Measurements from ENCODE around the gene PRSS48. TPM values are rescaled to one million over a fixed set of nuclear protein-coding genes. Genes with fewer than 3 reads are reported as not detected.

Gene PRSS48
- polyA plus RNA-seq, 2 of the 4 experiments (the other 2 are of a cell fraction), result not detected

GRCh38 chr4:151304226-151304625 is 27.3 kb downstream of the PRSS48 start:
- no peak overlapping the region for H3K27ac ChIP-seq
- FAIRE-seq, result no peak

GRCh38 chr4:151304755-151305154 is 27.8 kb downstream of the PRSS48 start:
- peak; percentile 66 to 69; a peak in 5 of 6 replicates for ATAC-seq

More at GRCh38 chr4:151304226-151304625, 27.3 kb downstream of the PRSS48 start:
- POLR2A ChIA-PET, result no interaction called here
- DNase-seq (ENCODE audit: low read depth in 1 of 2, low spot score in 1 of 2) (no peak), ATAC-seq (no peak)
- CTCF ChIA-PET, result interaction anchor here (1.1 kb wide), 1 partner anchor 67 kb away, joined by 3 read pairs; no protein-coding TSS in a partner anchor
- H3K4me3 ChIP-seq, result no peak overlapping the region
- H3K4me1 ChIP-seq, result peaks cover 12% of the 10 kb centered on the region; the same call in 1 of the 3 replicates
- no peaks in the 10 kb centered on the region for H3K9me3 ChIP-seq
- H3K4me2 ChIP-seq, result no peak overlapping the region
- no peak for TF ChIP-seq EHMT2 (IDR thresholded peaks at IDR 0.05; ENCODE audit: low read depth)
- TF ChIP-seq ZNF302 (CRISPR knock-in tag; IDR thresholded peaks at IDR 0.05), result no peak
- no peak for TF ChIP-seq JUN (IDR thresholded peaks at IDR 0.05)
- no peak for TF ChIP-seq RAD21 (conservative IDR thresholded peaks at IDR 0.05 in 1 of 2, IDR thresholded peaks at IDR 0.05 in 1 of 2)
- TF ChIP-seq NPAS2 (CRISPR knock-in tag; IDR thresholded peaks at IDR 0.05; ENCODE audit: borderline replicate concordance), result no peak
- TF ChIP-seq ESRRA (IDR thresholded peaks at IDR 0.05; ENCODE audit: borderline replicate concordance, low read length), result no peak
- TF ChIP-seq CEBPB (IDR thresholded peaks at IDR 0.05), result no peak
- no peak for TF ChIP-seq RNF2 (IDR thresholded peaks at IDR 0.05; ENCODE audit: borderline replicate concordance, low read depth)

GRCh38 chr4:151310124-151310728 is 33.3 kb downstream of the PRSS48 start:
- FAIRE-seq, result no peak
- TF ChIP-seq EHMT2 (IDR thresholded peaks at IDR 0.05; ENCODE audit: low read depth), result no peak
- TF ChIP-seq E2F6 (IDR thresholded peaks at IDR 0.05; ENCODE audit: borderline replicate concordance, low read depth), result no peak
- TF ChIP-seq JUN (IDR thresholded peaks at IDR 0.05), result no peak
- no peak for TF ChIP-seq NPAS2 (CRISPR knock-in tag; IDR thresholded peaks at IDR 0.05; ENCODE audit: borderline replicate concordance)
- TF ChIP-seq HOXB5 (CRISPR knock-in tag; IDR thresholded peaks at IDR 0.05), result no peak
- no peak for TF ChIP-seq MAZ (IDR thresholded peaks at IDR 0.05; ENCODE audit: borderline replicate concordance, low read depth, low read length)
- no peak for TF ChIP-seq REST (IDR thresholded peaks at IDR 0.05)
- TF ChIP-seq TFCP2L1 (CRISPR knock-in tag; IDR thresholded peaks at IDR 0.05), result no peak
- TF ChIP-seq SREBF2 (IDR thresholded peaks at IDR 0.05), result no peak
- no peak overlapping the region for H3K27ac ChIP-seq
- H3K4me1 ChIP-seq, result peaks cover 19% of the 10 kb centered on the region
- no peak overlapping the region for H3K4me2 ChIP-seq
- H3K9me3 ChIP-seq, result no peaks in the 10 kb centered on the region
- DNase-seq (ENCODE audit: low read depth in 1 of 2, low spot score in 1 of 2), result no peak
- no peak for ATAC-seq
- CTCF ChIA-PET, result no interaction called here
- POLR2A ChIA-PET, result no interaction called here
- WGBS (ENCODE audit: missing lambda C conversion rate), result 91% methylated on average over 5 of the region's 5 CpGs
- no peak overlapping the region for H3K4me3 ChIP-seq

More at GRCh38 chr4:151304755-151305154, 27.8 kb downstream of the PRSS48 start:
- peaks cover 12% of the 10 kb centered on the region; the same call in 1 of the 3 replicates for H3K4me1 ChIP-seq
- CTCF ChIA-PET, result interaction anchor here (1.1 kb wide), 1 partner anchor 68 kb away, joined by 3 read pairs; no protein-coding TSS in a partner anchor
- no peak overlapping the region for H3K27ac ChIP-seq
- FAIRE-seq, result no peak
- no peaks in the 10 kb centered on the region for H3K9me3 ChIP-seq
- POLR2A ChIA-PET, result no interaction called here
- peak in 1 of 2 experiments; percentile 14 for DNase-seq (ENCODE audit: low read depth in 1 of 2, low spot score in 1 of 2)
- no peak for TF ChIP-seq GATA3 (IDR thresholded peaks at IDR 0.05; ENCODE audit: borderline replicate concordance)
- no peak for TF ChIP-seq BHLHE40 (IDR thresholded peaks at IDR 0.05; ENCODE audit: low read depth, low read length)
- TF ChIP-seq RAD21 (conservative IDR thresholded peaks at IDR 0.05 in 1 of 2, IDR thresholded peaks at IDR 0.05 in 1 of 2), result no peak
- no peak for TF ChIP-seq ATOH8 (CRISPR knock-in tag; IDR thresholded peaks at IDR 0.05; ENCODE audit: low read depth)
- TF ChIP-seq USF2 (IDR thresholded peaks at IDR 0.05), result no peak
- TF ChIP-seq RNF2 (IDR thresholded peaks at IDR 0.05; ENCODE audit: borderline replicate concordance, low read depth), result no peak
- no peak for TF ChIP-seq MAFK (IDR thresholded peaks at IDR 0.05; ENCODE audit: partially characterized antibody)
- TF ChIP-seq JUN (IDR thresholded peaks at IDR 0.05), result no peak
- TF ChIP-seq E2F6 (IDR thresholded peaks at IDR 0.05; ENCODE audit: borderline replicate concordance, low read depth), result no peak
- no peak for TF ChIP-seq HEYL (CRISPR knock-in tag; IDR thresholded peaks at IDR 0.05)
- no peak for TF ChIP-seq CHD2 (IDR thresholded peaks at IDR 0.05; ENCODE audit: low read length, partially characterized antibody)
- H3K4me3 ChIP-seq, result no peak overlapping the region
- no peak overlapping the region for H3K4me2 ChIP-seq
